A673 (cell line): ENCODE results near the gene CCDC82. TPM values are rescaled to one million over a fixed set of nuclear protein-coding genes. Genes with fewer than 3 reads are reported as not detected.
"Not testable (repeated sequence)": the region's sequence is repeated elsewhere in the genome, so short reads cannot be mapped to it uniquely, and the experiment has no call there.

Source experiments
- Bru-seq: library from RNA; stranded (reverse); fragments of 400-500 nt; gene quantifications from one replicate; lab custom pipeline; 2021; lab: Mats Ljungman, UMichigan
- BruChase-seq, 2 experiments: library from RNA; stranded (reverse); fragments of 400-500 nt; gene quantifications; one replicate each; lab custom pipeline; 2021; lab: Mats Ljungman, UMichigan
- BruUV-seq: library from RNA; stranded (reverse); fragments of 400-500 nt; replicated peaks from 2 replicates; lab custom pipeline; 2021; lab: Mats Ljungman, UMichigan
- CTCF ChIA-PET: fragments of 300-600 bp; sonication (Branson Sonifier 250); formaldehyde crosslinking; loops from one replicate; lab custom pipeline; 2022; ENCODE audit warnings: antibody characterized with exemption; lab: Charles Lee
- POLR2A ChIA-PET: fragments of 300-600 bp; sonication (Branson Sonifier 250); formaldehyde crosslinking; loops from one replicate; lab custom pipeline; 2022; ENCODE audit warnings: antibody characterized with exemption; ENCODE audit not compliant: low non-redundant PET; lab: Charles Lee
- DNase-seq: peaks from one replicate; pipeline ENCODE4 v3.0.0-alpha.2; 2015; ENCODE audit warnings: low spot score
- H3K27ac ChIP-seq: fragments of 200-600 bp; sonication (generic); 2 replicates; pipeline ENCODE4 v1.5.1; 2016; ENCODE audit warnings: mixed run types, low read depth, mild to moderate bottlenecking, mixed read lengths, antibody characterized with exemption, low read length; ENCODE audit not compliant: poor library complexity, severe bottlenecking
- H3K27me3 ChIP-seq: fragments of 200-600 bp; sonication (generic); replicated peaks from 2 replicates; pipeline ENCODE4 v1.6.1; 2017; ENCODE audit warnings: mixed run types, low read depth, mild to moderate bottlenecking, mixed read lengths, antibody characterized with exemption, low read length; ENCODE audit not compliant: insufficient read depth, poor library complexity
- H3K36me3 ChIP-seq: fragments of 200-600 bp; sonication (generic); 2 replicates; pipeline ENCODE4 v1.6.1; 2016; ENCODE audit warnings: mixed run types, mild to moderate bottlenecking, mixed read lengths, antibody characterized with exemption, low read length; ENCODE audit not compliant: insufficient read depth, poor library complexity, severe bottlenecking
- H3K4me1 ChIP-seq: fragments of 200-600 bp; sonication (generic); 2 replicates; pipeline ENCODE4 v1.6.1; 2017; ENCODE audit warnings: mixed run types, mild to moderate bottlenecking, mixed read lengths, antibody characterized with exemption, low read length; ENCODE audit not compliant: insufficient read depth, poor library complexity, severe bottlenecking
- H3K4me3 ChIP-seq: fragments of 200-600 bp; sonication (generic); 2 replicates; pipeline ENCODE4 v1.5.1; 2016; ENCODE audit warnings: low read depth, mixed run types, mild to moderate bottlenecking, mixed read lengths, low read length; ENCODE audit not compliant: poor library complexity, severe bottlenecking
- H3K9me3 ChIP-seq: fragments of 200-600 bp; sonication (generic); 2 replicates; pipeline ENCODE4 v1.6.1; 2016; ENCODE audit warnings: mixed run types, low read depth, mild to moderate bottlenecking, mixed read lengths, antibody characterized with exemption, low read length; ENCODE audit not compliant: poor library complexity, severe bottlenecking
- CTCF ChIP-seq: fragments of 300-800, 200-600 bp; sonication (generic); conservative IDR thresholded peaks from 2 replicates; pipeline ENCODE4 v1.5.1; 2017; ENCODE audit warnings: low read depth, mild to moderate bottlenecking, antibody characterized with exemption, low read length, moderate library complexity, mixed read lengths
- EZH2 ChIP-seq: fragments of 200-600 bp; sonication (generic); IDR thresholded peaks from 2 replicates; pipeline ENCODE4 v1.6.1; 2017; ENCODE audit warnings: borderline replicate concordance, low read depth, mild to moderate bottlenecking, mixed read lengths, antibody characterized with exemption, low read length; ENCODE audit not compliant: poor library complexity, severe bottlenecking
- intact Hi-C: fragments of 100-400 bp; cut with micrococcal nuclease; formaldehyde crosslinking; loops from one replicate; pipeline ENCODE4 v1.10.0; 2022; ENCODE audit not compliant: unreplicated experiment
- long read RNA-seq: library from polyadenylated mRNA; stranded (forward); transcript quantifications from one replicate; pipeline ENCODE4 v2.0.0, GENCODE V29; 2022
- total RNA-seq: library from RNA; stranded (reverse); gene quantifications from 2 replicates; pipeline ENCODE4 v1.2.3, GENCODE V29; 2021

CCDC82 gene
- total RNA-seq (30.5 and 33.1 TPM in 2 replicates), Bru-seq, nascent RNA (percentile 85 among the genes with signal in this experiment), BruChase-seq, experiment 1, labeled RNA remaining after a 2-hour chase (percentile 87 among the genes with signal in this experiment), BruChase-seq, experiment 2, labeled RNA remaining after a 6-hour chase (percentile 76 among the genes with signal in this experiment)
- long read RNA-seq, full-length matches to known transcripts, result 47 of 91 reads
- long read RNA-seq, partial matches to known transcripts, result 6 of 91 reads
- long read RNA-seq, other reads (novel, unspliced or antisense), result 38 of 91 reads

- Histone ChIP-seq H3K27me3 (no peaks in the 10 kb centered on the region), H3K4me1 (peaks cover 24% of the 10 kb centered on the region), H3K27ac (peak within 1 kb of the TSS; percentile 88), H3K4me3 (peak within 1 kb of the TSS; percentile 74), H3K9me3 (no peaks in the 10 kb centered on the region), H3K36me3 (no peaks in the 10 kb centered on the region)
- ChIA-PET CTCF (interaction anchor here (0.6 to 2.3 kb wide), 7 partner anchors 36 to 1323 kb away, joined by 3 to 13 read pairs (median 3); partner anchors contain the start of gene MAML2), POLR2A (interaction anchor here (0.6 to 0.8 kb wide), 3 partner anchors 47 to 599 kb away, joined by 3 to 5 read pairs (median 3); partner anchors contain the start of genes CEP57 and MAML2)
- TF ChIP-seq CTCF, result no peak
- TF ChIP-seq EZH2, result no peak
- DNase-seq, result peak; percentile 99
- intact Hi-C loops, result loop anchor here (1.0 to 5.0 kb wide), 5 partner anchors 153 to 468 kb away; partner anchors contain the start of gene MTMR2
- no TSS peak for BruUV-seq
Measured at GRCh38 chr11:96389720-96390487, at the start of gene CCDC82, which contains the start of gene JRKL. TSS of gene CCDC82 (minus strand) at chr11:96389912. CDS start at chr11:96384747, 5,165 bp downstream. TSS of gene JRKL (plus strand) at chr11:96390013. CDS start at chr11:96390650, 637 bp downstream.

GRCh38 chr11:96432654-96433053 lies 42.9 kb upstream of the CCDC82 start:
- BruUV-seq, DNase-seq, H3K36me3 ChIP-seq, CTCF ChIA-PET, H3K27me3 ChIP-seq, H3K4me3 ChIP-seq, H3K9me3 ChIP-seq, POLR2A ChIA-PET, H3K27ac ChIP-seq, intact Hi-C loops, H3K4me1 ChIP-seq: not testable (repeated sequence)

GRCh38 chr11:96430668-96431067 lies 41.0 kb upstream of the CCDC82 start:
- CTCF ChIA-PET, result no interaction called here

More at GRCh38 chr11:96430668-96431067, 41.0 kb upstream of the CCDC82 start:
- H3K27ac ChIP-seq, result no peak overlapping the region
- H3K4me1 ChIP-seq, result no peaks in the 10 kb centered on the region
- H3K36me3 ChIP-seq, result no peaks in the 10 kb centered on the region
- TF ChIP-seq CTCF (no peak), EZH2 (no peak)
- DNase-seq, result no peak
- no peaks in the 10 kb centered on the region for H3K9me3 ChIP-seq
- BruUV-seq, result no TSS peak
- no peaks in the 10 kb centered on the region for H3K27me3 ChIP-seq
- intact Hi-C loops, result no loop called here
- H3K4me3 ChIP-seq, result no peak overlapping the region
- POLR2A ChIA-PET, result no interaction called here
